ENCODE results near the gene PRKCE.

Gene PRKCE

GRCh38 chr2:46101557-46102220 lies 450.2 kb downstream of the PRKCE start:
- DNase-seq, result no peak

- no peak for DNase-seq
Observed at GRCh38 chr2:46106690-46107089, 455.2 kb downstream of the PRKCE start.

- DNase-seq, result no peak
Observed at GRCh38 chr2:46114996-46115395, 463.5 kb downstream of the PRKCE start.

GRCh38 chr2:46116150-46116549 lies 464.7 kb downstream of the PRKCE start:
- DNase-seq, result no peak

- DNase-seq, result no peak
Observed at GRCh38 chr2:46116553-46116991, 465.1 kb downstream of the PRKCE start.

GRCh38 chr2:46117379-46117778 lies 465.9 kb downstream of the PRKCE start:
- DNase-seq, result no peak

- no peak for DNase-seq
Observed at GRCh38 chr2:46117994-46118393, 466.5 kb downstream of the PRKCE start.

- no peak for DNase-seq
Observed at GRCh38 chr2:46118656-46119371, 467.3 kb downstream of the PRKCE start.

GRCh38 chr2:46119453-46119852 lies 468.0 kb downstream of the PRKCE start:
- no peak for DNase-seq

- DNase-seq, result no peak
Observed at GRCh38 chr2:46120792-46121555, 469.5 kb downstream of the PRKCE start.

GRCh38 chr2:46122318-46122976 lies 471.0 kb downstream of the PRKCE start:
- DNase-seq, result no peak

- no peak for DNase-seq
Observed at GRCh38 chr2:46123013-46123412, 471.5 kb downstream of the PRKCE start.

- no peak for DNase-seq
Observed at GRCh38 chr2:46125798-46126197, 474.3 kb downstream of the PRKCE start.

GRCh38 chr2:46126571-46126970 lies 475.1 kb downstream of the PRKCE start:
- DNase-seq, result no peak

- no peak for DNase-seq
Observed at GRCh38 chr2:46127176-46127575, 475.7 kb downstream of the PRKCE start.

- no peak for DNase-seq
Observed at GRCh38 chr2:46130511-46130910, 479.0 kb downstream of the PRKCE start.

- no peak for DNase-seq
Observed at GRCh38 chr2:46132996-46133395, 481.5 kb downstream of the PRKCE start.

GRCh38 chr2:46134531-46135227 lies 483.2 kb downstream of the PRKCE start:
- DNase-seq, result no peak

GRCh38 chr2:46135228-46135855 lies 483.9 kb downstream of the PRKCE start:
- DNase-seq, result no peak

- DNase-seq, result no peak
Observed at GRCh38 chr2:46135958-46136357, 484.5 kb downstream of the PRKCE start.

- no peak for DNase-seq
Observed at GRCh38 chr2:46136481-46136880, 485.0 kb downstream of the PRKCE start.

GRCh38 chr2:46136953-46137352 lies 485.5 kb downstream of the PRKCE start:
- DNase-seq, result no peak
